HG03432 (cell line): ENCODE measurements around the gene AP1M1.

Source experiments
- ATAC-seq: cut with Tn5 transposase; IDR thresholded peaks from one replicate; pipeline ENCODE4 v1.9.1; 2021; ENCODE audit warnings: mild to moderate bottlenecking, moderate library complexity; ENCODE audit not compliant: unreplicated experiment

AP1M1 gene

GRCh38 chr19:16207490-16208025 is 9.8 kb downstream of the AP1M1 start:
- no peak for ATAC-seq

GRCh38 chr19:16208064-16208759 is 10.5 kb downstream of the AP1M1 start:
- no peak for ATAC-seq

GRCh38 chr19:16208847-16209665 is 11.3 kb downstream of the AP1M1 start:
- ATAC-seq, result no peak

- ATAC-seq, result no peak
Observed at GRCh38 chr19:16210168-16210567, 12.5 kb downstream of the AP1M1 start.

- no peak for ATAC-seq
Observed at GRCh38 chr19:16213076-16213475, 15.4 kb downstream of the AP1M1 start.

GRCh38 chr19:16216744-16217670 is 19.3 kb downstream of the AP1M1 start:
- no peak for ATAC-seq

GRCh38 chr19:16217716-16218451 is 20.2 kb downstream of the AP1M1 start:
- no peak for ATAC-seq

- ATAC-seq, result no peak
Observed at GRCh38 chr19:16218851-16219250, 21.1 kb downstream of the AP1M1 start.

- no peak for ATAC-seq
Observed at GRCh38 chr19:16222806-16223205, 25.1 kb downstream of the AP1M1 start.

- no peak for ATAC-seq
Observed at GRCh38 chr19:16223746-16224145, 26.0 kb downstream of the AP1M1 start.

- no peak for ATAC-seq
Observed at GRCh38 chr19:16224293-16225045, 26.8 kb downstream of the AP1M1 start.

- ATAC-seq, result no peak
Observed at GRCh38 chr19:16225279-16226183, 27.8 kb downstream of the AP1M1 start.

GRCh38 chr19:16226184-16226591 is 28.5 kb downstream of the AP1M1 start:
- no peak for ATAC-seq

GRCh38 chr19:16226878-16227836 is 29.4 kb downstream of the AP1M1 start:
- no peak for ATAC-seq

- ATAC-seq, result no peak
Observed at GRCh38 chr19:16227837-16228636, 30.3 kb downstream of the AP1M1 start.

- no peak for ATAC-seq
Observed at GRCh38 chr19:16228637-16229321, 31.1 kb downstream of the AP1M1 start.
